Glomerular endothelial cell (primary cell): ENCODE data around the gene TINCR. TPM values are rescaled to one million over a fixed set of nuclear protein-coding genes. Genes with fewer than 3 reads are reported as not detected.

ENCODE experiments used
- DNase-seq: peaks from one replicate; pipeline ENCODE4 v3.0.0-alpha.2; 2011; ENCODE audit warnings: low read depth, low spot score; ENCODE audit errors: extremely low read depth
- total RNA-seq: library from RNA; depleted of rRNA; stranded (reverse); fragments of >200 nt; gene quantifications from 2 replicates; pipeline ENCODE4 v1.2.3, GENCODE V29; 2015

Gene TINCR
- total RNA-seq, 1 donor from 2014 or later = not detected

GRCh38 chr19:5520501-5520900 is 47.3 kb downstream of the TINCR start:
- DNase-seq = no peak

- no peak for DNase-seq
Observed at GRCh38 chr19:5519076-5519475, 48.7 kb downstream of the TINCR start.

- no peak for DNase-seq
Observed at GRCh38 chr19:5515737-5516136, 52.0 kb downstream of the TINCR start.

- DNase-seq = no peak
Observed at GRCh38 chr19:5514001-5514400, 53.8 kb downstream of the TINCR start.

GRCh38 chr19:5512715-5513114 is 55.0 kb downstream of the TINCR start:
- no peak for DNase-seq

Other genes with a start within 250 kb of the TINCR start
- 39.6 and 60.9 TPM in 2 replicates for gene PTPRS, start 227.1 kb downstream of the TINCR start, total RNA-seq
- gene ZNRF4, start 112.5 kb downstream of the TINCR start, total RNA-seq = not detected in 2 replicates
- 25.7 and 30.9 TPM in 2 replicates for gene SAFB2, start 54.8 kb upstream of the TINCR start, total RNA-seq
- gene SAFB, start 55.1 kb upstream of the TINCR start, total RNA-seq = 33.4 and 77.9 TPM in 2 replicates
- gene MICOS13, start 112.6 kb upstream of the TINCR start, total RNA-seq = 62.1 and 64.9 TPM in 2 replicates
- 20.2 and 28.2 TPM in 2 replicates for gene HSD11B1L, start 113.1 kb upstream of the TINCR start, total RNA-seq
- gene RPL36, start 122.3 kb upstream of the TINCR start, total RNA-seq = 869 and 1,268 TPM in 2 replicates
- 75.9 and 123 TPM in 2 replicates for gene LONP1, start 152.2 kb upstream of the TINCR start, total RNA-seq
- gene CATSPERD, start 152.7 kb upstream of the TINCR start, total RNA-seq = not detected in 2 replicates
- gene PRR22, start 216.8 kb upstream of the TINCR start, total RNA-seq = 0.29 and 0.76 TPM in 2 replicates
- 15.2 and 32.7 TPM in 2 replicates for gene DUS3L, start 223.2 kb upstream of the TINCR start, total RNA-seq
- gene NRTN, start 237.1 kb upstream of the TINCR start, total RNA-seq = not detected in 2 replicates